ENCODE data around the gene PRDX1. TPM values are rescaled to one million over a fixed set of nuclear protein-coding genes. Genes with fewer than 3 reads are reported as not detected.

Gene PRDX1
- total and polyA plus RNA-seq, 8 donors: 49.3 to 142 (median 84.4) TPM

DNA sequence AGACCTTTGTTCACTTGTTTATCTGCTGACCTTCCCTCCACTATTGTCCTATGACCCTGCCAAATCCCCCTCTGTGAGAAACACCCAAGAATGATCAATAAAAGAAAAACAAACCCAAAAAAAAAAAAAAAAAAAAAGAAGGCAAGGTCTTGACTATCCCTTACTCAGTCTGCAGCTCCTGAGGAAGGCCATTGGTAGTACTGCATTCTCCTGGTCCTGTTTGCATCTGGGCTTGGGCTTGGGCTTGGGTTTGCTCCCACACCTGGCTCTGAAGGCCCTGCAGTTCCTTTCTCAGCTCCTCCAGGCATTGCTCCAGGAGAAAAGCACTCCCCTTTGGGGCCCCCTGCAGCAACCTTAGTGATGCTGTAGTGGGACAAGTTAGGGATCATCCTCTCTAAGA, 23.4 kb downstream of the PRDX1 start:
- DNase-seq (no peak), FAIRE-seq (no peak), ATAC-seq (no peak)
- H3K27ac ChIP-seq: no peak overlapping the region
- peaks cover 0 to 18% (median 5%) of the 10 kb centered on the region in 3 donors for H3K4me1 ChIP-seq
- intact Hi-C loops (cut with DNase I): no loop called here
- H3K9me3 ChIP-seq: no peaks in the 10 kb centered on the region
- TF ChIP-seq, protein P1, sequence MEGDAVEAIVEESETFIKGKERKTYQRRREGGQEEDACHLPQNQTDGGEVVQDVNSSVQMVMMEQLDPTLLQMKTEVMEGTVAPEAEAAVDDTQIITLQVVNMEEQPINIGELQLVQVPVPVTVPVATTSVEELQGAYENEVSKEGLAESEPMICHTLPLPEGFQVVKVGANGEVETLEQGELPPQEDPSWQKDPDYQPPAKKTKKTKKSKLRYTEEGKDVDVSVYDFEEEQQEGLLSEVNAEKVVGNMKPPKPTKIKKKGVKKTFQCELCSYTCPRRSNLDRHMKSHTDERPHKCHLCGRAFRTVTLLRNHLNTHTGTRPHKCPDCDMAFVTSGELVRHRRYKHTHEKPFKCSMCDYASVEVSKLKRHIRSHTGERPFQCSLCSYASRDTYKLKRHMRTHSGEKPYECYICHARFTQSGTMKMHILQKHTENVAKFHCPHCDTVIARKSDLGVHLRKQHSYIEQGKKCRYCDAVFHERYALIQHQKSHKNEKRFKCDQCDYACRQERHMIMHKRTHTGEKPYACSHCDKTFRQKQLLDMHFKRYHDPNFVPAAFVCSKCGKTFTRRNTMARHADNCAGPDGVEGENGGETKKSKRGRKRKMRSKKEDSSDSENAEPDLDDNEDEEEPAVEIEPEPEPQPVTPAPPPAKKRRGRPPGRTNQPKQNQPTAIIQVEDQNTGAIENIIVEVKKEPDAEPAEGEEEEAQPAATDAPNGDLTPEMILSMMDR (IDR thresholded peaks at IDR 0.05): no peak
- H3K27me3 ChIP-seq: no peaks in the 10 kb centered on the region
- H3K4me3 ChIP-seq: no peak overlapping the region
- no peaks in the 10 kb centered on the region for H3K36me3 ChIP-seq

DNA sequence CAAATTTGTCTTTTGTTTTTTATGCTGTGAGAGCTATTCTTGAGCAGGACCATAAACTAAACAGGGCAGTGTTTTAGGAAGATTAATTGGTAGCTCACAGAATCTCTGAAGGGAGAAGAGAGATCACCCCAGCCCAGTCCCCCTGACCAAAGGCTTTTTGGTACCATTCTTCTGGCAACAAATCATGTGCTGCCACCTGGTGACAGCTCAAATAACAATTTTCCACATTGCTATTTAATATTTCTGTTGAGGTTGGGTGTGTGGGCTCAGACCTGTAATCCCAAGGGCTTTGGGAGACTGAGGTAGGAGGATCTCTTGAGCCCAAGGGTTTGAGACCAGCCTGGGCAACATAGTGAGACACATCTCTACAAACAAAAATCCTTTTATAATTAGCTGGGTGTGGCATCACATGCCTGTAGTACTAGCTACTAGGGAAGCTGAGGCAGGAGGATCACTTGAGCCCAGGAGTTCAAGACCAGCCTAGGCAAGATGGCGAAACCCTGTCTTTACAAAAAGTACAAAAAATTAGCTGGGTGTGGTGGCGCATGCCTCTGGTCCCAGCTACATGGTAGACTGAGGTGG, 28.5 kb downstream of the PRDX1 start:
- no peak for ATAC-seq
- no peaks in the 10 kb centered on the region for H3K27me3 ChIP-seq
- intact Hi-C loops (cut with DNase I): loop anchor here in 2 of 3 donors (5.0 kb wide), 2 partner anchors 131 to 476 kb away; no protein-coding TSS in a partner anchor
- no peak overlapping the region for H3K4me3 ChIP-seq
- no peaks in the 10 kb centered on the region for H3K9me3 ChIP-seq
- TF ChIP-seq, protein P1 (IDR thresholded peaks at IDR 0.05): peak in 2 of 4 donors; percentile 31 to 33
- no peak for FAIRE-seq
- peak in 4 of 6 donors; percentile 18 to 56 (median 32) for DNase-seq
- H3K36me3 ChIP-seq: no peaks in the 10 kb centered on the region
- 61 to 75% methylated on average over 2 of the region's 2 CpGs for WGBS, 2 donors
- H3K4me1 ChIP-seq: peaks cover 0 to 3% (median 0%) of the 10 kb centered on the region in 3 donors
- no peak overlapping the region for H3K27ac ChIP-seq

DNA sequence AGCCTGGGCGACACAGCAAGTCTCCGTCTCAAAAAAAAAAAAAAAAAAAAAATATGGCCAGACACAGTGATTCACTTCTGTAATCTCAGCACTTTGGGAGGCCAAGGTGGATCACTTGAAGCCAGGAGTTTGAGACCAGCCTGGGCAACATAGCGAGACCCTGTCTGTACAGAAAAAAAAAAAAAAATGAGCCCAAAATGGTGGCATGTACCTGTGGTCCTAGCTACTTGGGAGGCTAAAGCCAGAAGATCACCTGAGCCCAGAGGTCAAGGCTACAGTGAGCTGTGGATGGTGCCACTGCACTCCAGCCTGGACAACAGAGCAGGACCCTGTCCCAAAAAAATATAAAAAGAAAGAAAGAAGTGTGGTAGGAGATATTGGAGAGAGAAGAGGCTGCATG, 29.0 kb downstream of the PRDX1 start:
- WGBS, 2 donors: 75 to 90% methylated on average over 3 of the region's 3 CpGs
- TF ChIP-seq, protein P1 (IDR thresholded peaks at IDR 0.05): no peak
- intact Hi-C loops (cut with DNase I): loop anchor here in 2 of 3 donors (5.0 kb wide), 2 partner anchors 130 to 475 kb away; no protein-coding TSS in a partner anchor
- no peaks in the 10 kb centered on the region for H3K36me3 ChIP-seq
- H3K27me3 ChIP-seq: no peaks in the 10 kb centered on the region
- no peak overlapping the region for H3K4me3 ChIP-seq
- no peaks in the 10 kb centered on the region for H3K9me3 ChIP-seq
- H3K27ac ChIP-seq: no peak overlapping the region
- DNase-seq: peak in 1 of 6 donors; percentile 18
- no peak for FAIRE-seq
- H3K4me1 ChIP-seq: peaks cover 0 to 3% (median 0%) of the 10 kb centered on the region in 3 donors
- ATAC-seq: no peak

DNA sequence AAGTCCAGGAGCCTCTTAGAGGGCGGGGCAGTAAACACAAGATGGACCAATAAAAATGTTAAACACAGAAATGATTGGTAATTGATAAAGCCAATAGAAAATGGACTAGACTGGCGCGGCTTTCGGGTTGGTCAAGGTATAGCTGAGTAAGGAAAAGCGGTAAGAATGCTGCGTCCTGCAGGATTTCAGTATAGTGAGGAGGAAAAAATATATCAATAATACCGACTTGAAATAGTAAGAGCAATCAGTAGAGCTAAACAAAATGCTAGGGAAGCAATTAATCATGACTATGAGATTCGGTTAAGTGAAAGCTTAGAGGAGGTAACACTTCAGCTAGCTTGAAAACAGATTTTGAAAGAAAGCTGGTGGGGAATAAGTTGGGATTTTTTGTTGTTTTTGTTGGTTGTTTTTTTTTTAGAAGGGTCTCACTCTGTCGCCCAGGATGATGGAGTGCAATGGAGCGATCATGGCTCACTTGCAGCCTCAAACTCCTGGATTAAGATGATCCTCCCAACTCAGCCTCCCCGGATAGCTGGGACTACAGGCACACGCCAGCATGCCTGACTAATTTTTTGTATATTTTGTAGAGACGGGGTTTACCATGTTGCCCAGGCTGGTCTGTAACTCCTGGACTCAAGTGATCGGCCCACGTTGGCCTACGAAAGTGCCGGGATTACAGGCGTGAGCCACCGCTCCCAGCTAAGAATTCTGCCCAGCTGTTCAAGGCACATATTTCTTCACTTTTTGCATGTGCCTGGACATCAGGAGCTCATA, 30.0 kb downstream of the PRDX1 start:
- intact Hi-C loops (cut with DNase I): loop anchor here in 2 of 3 donors (5.0 kb wide), 2 partner anchors 129 to 474 kb away; no protein-coding TSS in a partner anchor
- 42 to 47% methylated on average over 19 of the region's 19 CpGs for whole genome bisulfite sequencing, 2 donors
- Histone ChIP-seq H3K36me3 (no peaks in the 10 kb centered on the region), H3K27me3 (no peaks in the 10 kb centered on the region), H3K4me1 (peaks cover 0 to 3% (median 0%) of the 10 kb centered on the region in 3 donors), H3K27ac (peak overlapping the region in 3 of 4 donors; percentile 18 to 54 (median 44)), H3K4me3 (peak overlapping the region in 1 of 4 donors; percentile 94), H3K9me3 (no peaks in the 10 kb centered on the region)
- ATAC-seq: no peak
- TF ChIP-seq, protein P1 (IDR thresholded peaks at IDR 0.05): no peak
- FAIRE-seq: no peak
- DNase-seq: no peak
